ENCODE measurements around the gene NELFA.

The NELFA gene

GRCh38 chr4:1953335-1953734, 55.4 kb downstream of the NELFA start:
- no peak overlapping the region for H3K4me3 ChIP-seq (ENCODE audit: low read depth, low read length)
- POLR2A ChIA-PET, result no interaction called here
- no peak for TF ChIP-seq CTCF (IDR thresholded peaks at IDR 0.05; ENCODE audit: insufficient read depth, low read length, missing control alignments)
- DNase-seq (ENCODE audit: low read depth, low spot score), result no peak
- CTCF ChIA-PET, result no interaction called here

- ChIA-PET POLR2A (no interaction called here), CTCF (no interaction called here)
- no peak for TF ChIP-seq CTCF (IDR thresholded peaks at IDR 0.05; ENCODE audit: insufficient read depth, low read length, missing control alignments)
- DNase-seq (ENCODE audit: low read depth, low spot score), result no peak
- no peak overlapping the region for H3K4me3 ChIP-seq (ENCODE audit: low read depth, low read length)
These were observed 56.1 kb downstream of the NELFA start for GRCh38 chr4:1952719-1953118.

GRCh38 chr4:1952058-1952700, 56.6 kb downstream of the NELFA start:
- H3K4me3 ChIP-seq (ENCODE audit: low read depth, low read length), result no peak overlapping the region
- TF ChIP-seq CTCF (IDR thresholded peaks at IDR 0.05; ENCODE audit: insufficient read depth, low read length, missing control alignments), result no peak
- CTCF ChIA-PET, result no interaction called here

GRCh38 chr4:1950369-1950768, 58.4 kb downstream of the NELFA start:
- ChIA-PET CTCF (no interaction called here), POLR2A (no interaction called here)
- TF ChIP-seq CTCF (IDR thresholded peaks at IDR 0.05; ENCODE audit: insufficient read depth, low read length, missing control alignments), result no peak
- DNase-seq (ENCODE audit: low read depth, low spot score), result no peak
- H3K4me3 ChIP-seq (ENCODE audit: low read depth, low read length), result no peak overlapping the region

More at GRCh38 chr4:1952058-1952700, 56.6 kb downstream of the NELFA start:
- POLR2A ChIA-PET, result no interaction called here
- no peak for DNase-seq (ENCODE audit: low read depth, low spot score)

- CTCF ChIA-PET, result no interaction called here
These were observed 59.8 kb downstream of the NELFA start for GRCh38 chr4:1948892-1949436.

GRCh38 chr4:1948232-1948631, 60.5 kb downstream of the NELFA start:
- no peak overlapping the region for H3K4me3 ChIP-seq (ENCODE audit: low read depth, low read length)
- no peak for DNase-seq (ENCODE audit: low read depth, low spot score)
- TF ChIP-seq CTCF (IDR thresholded peaks at IDR 0.05; ENCODE audit: insufficient read depth, low read length, missing control alignments), result no peak
- POLR2A ChIA-PET, result no interaction called here
- CTCF ChIA-PET, result no interaction called here

More at GRCh38 chr4:1948892-1949436, 59.8 kb downstream of the NELFA start:
- TF ChIP-seq CTCF (IDR thresholded peaks at IDR 0.05; ENCODE audit: insufficient read depth, low read length, missing control alignments), result no peak
- H3K4me3 ChIP-seq (ENCODE audit: low read depth, low read length), result no peak overlapping the region
- DNase-seq (ENCODE audit: low read depth, low spot score), result no peak
- POLR2A ChIA-PET, result no interaction called here
